Small intestine (tissue), 7 donors: ENCODE results near the gene NPIPB6. TPM values are rescaled to one million over a fixed set of nuclear protein-coding genes. Genes with fewer than 3 reads are reported as not detected.
"Not testable (repeated sequence)": the region's sequence is repeated elsewhere in the genome, so short reads cannot be mapped to it uniquely, and the experiment has no call there.

Experiments
- DNase-seq, 2 donors: peaks; one replicate each; pipeline versions ENCODE4 v3.0.0 to v3.0.0-alpha.2; 2013
- FAIRE-seq: peaks from 2 replicates; lab custom pipeline; 2012; peaks lifted over from hg19 to GRCh38; lab: Jason Lieb, UNC
- H3K27ac ChIP-seq, 3 donors: one replicate each; pipeline ENCODE4 v1.5.1; 2013; ENCODE audit warnings: low read length in 2 of 3, mild to moderate bottlenecking in 2 of 3, control low read depth in 1 of 3, inconsistent platforms in 1 of 3, low read depth in 1 of 3, moderate library complexity in 1 of 3
- H3K27me3 ChIP-seq, 3 donors: one replicate each; pipeline ENCODE4 v1.6.1; 2013; ENCODE audit warnings: low read length in 3 of 3, inconsistent platforms in 1 of 3; ENCODE audit not compliant: control insufficient read depth in 3 of 3, insufficient read depth in 3 of 3
- H3K36me3 ChIP-seq, 3 donors: one replicate each; pipeline ENCODE4 v1.6.1; 2013; ENCODE audit warnings: low read length in 3 of 3, inconsistent platforms in 1 of 3, low read depth in 1 of 3, mild to moderate bottlenecking in 1 of 3, moderate library complexity in 1 of 3; ENCODE audit not compliant: control insufficient read depth in 3 of 3, insufficient read depth in 2 of 3
- H3K4me1 ChIP-seq, 3 donors: one replicate each; pipeline ENCODE4 v1.6.1; 2013; ENCODE audit warnings: low read length in 2 of 3, inconsistent platforms in 1 of 3, low read depth in 1 of 3, mild to moderate bottlenecking in 1 of 3, moderate library complexity in 1 of 3; ENCODE audit not compliant: control insufficient read depth in 3 of 3, insufficient read depth in 2 of 3
- H3K4me3 ChIP-seq, 3 donors: one replicate each; pipeline ENCODE4 v1.5.1; 2013; ENCODE audit warnings: low read length in 3 of 3, control low read depth in 1 of 3, inconsistent platforms in 1 of 3, low read depth in 1 of 3, mild to moderate bottlenecking in 1 of 3, moderate library complexity in 1 of 3
- H3K9me3 ChIP-seq, 2 donors: one replicate each; pipeline ENCODE4 v1.6.1; 2013; ENCODE audit warnings: low read depth in 1 of 2, low read length in 1 of 2; ENCODE audit not compliant: control insufficient read depth in 2 of 2, insufficient read depth in 1 of 2
- WGBS, 3 donors: extraction: QIAGEN DNeasy Blood & Tissue Kit; methylation state at CpG; one replicate each; pipeline ENCODE4 v1.1.7; 2013; 5-methylcytosine and 5-hydroxymethylcytosine counted together
- polyA plus RNA-seq, 4 donors: library from polyadenylated mRNA; stranded (reverse) in 3 of 4; unstranded in 1 of 4; fragments of 200-250 nt in 3 of 4; fragments of 120-200 nt in 1 of 4; gene quantifications; one replicate each; pipeline versions ENCODE4 v1.2.1 to v1.2.3, GENCODE V29; 2013
- donor health status: healthy with polysubstance abuse.
- donor health status: control.
- donor health status: control.
- donor health status: Bipolar disorder and iron deficiency.
- donor health status: healthy.

Gene NPIPB6
- polyA plus RNA-seq, 4 donors: 0.24 to 2.8 (median 0.54) TPM; not detected in 1

GRCh38 chr16:28367926-28368325 is 4.6 kb upstream of the NPIPB6 start:
- DNase-seq: peak in 1 of 2 donors; percentile 0
- H3K27ac ChIP-seq, H3K27me3 ChIP-seq, H3K4me1 ChIP-seq, H3K9me3 ChIP-seq, H3K36me3 ChIP-seq, FAIRE-seq, H3K4me3 ChIP-seq: not testable (repeated sequence)
- 5 to 37% (median 28%) methylated on average over 19 to 26 of the region's 32 CpGs for WGBS, 3 donors

DNA sequence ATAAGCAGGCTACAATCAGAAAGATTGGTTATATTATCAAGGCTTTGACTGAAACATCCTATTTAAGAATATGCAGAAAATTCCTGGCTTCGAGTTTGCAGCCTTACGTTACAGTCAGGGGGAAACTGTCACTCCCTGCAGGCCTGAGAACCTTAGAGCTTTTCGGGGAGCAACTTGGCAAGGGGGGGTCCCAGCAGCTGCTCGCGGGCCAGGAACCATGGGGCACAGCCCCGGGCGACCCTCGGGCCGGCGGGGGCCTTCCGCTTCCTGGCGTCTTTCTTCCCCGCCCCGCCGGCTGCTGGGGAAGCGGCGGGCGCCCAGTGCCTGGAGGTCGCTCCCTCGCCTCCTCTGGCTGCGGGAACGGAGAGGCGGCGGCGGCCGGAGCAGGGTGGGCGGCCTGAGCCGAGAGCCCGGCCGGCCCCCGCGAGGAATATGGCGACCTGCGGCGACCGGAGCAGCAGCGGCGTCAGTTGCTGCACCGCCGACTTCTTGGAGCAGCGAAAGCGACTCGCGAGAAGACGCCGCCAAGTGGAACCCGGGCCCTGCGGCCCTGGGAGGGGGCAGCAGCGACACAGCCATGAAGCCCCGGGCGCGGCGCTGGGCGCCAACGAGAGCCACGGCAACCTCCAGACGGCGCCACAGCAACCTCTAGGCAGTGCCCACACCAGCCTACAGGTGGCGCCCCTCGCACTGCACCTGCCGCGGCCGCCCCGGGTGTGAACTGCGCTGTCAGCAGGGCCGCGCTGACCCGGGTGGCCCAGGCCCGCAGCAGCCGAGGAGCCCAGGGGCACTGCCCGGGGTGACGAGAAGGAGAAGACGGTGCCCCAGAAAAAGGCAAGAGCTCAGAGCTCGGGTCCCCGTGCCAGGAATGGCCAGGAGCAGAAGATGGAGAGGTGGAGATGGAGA is 1.2 kb upstream of the NPIPB6 start:
- not testable (repeated sequence) for DNase-seq, H3K27ac ChIP-seq, H3K36me3 ChIP-seq, H3K4me3 ChIP-seq, H3K9me3 ChIP-seq, H3K4me1 ChIP-seq, H3K27me3 ChIP-seq, FAIRE-seq
- 0 to 2% (median 2%) methylated on average over 8 to 17 of the region's 75 CpGs for WGBS, 3 donors

DNA sequence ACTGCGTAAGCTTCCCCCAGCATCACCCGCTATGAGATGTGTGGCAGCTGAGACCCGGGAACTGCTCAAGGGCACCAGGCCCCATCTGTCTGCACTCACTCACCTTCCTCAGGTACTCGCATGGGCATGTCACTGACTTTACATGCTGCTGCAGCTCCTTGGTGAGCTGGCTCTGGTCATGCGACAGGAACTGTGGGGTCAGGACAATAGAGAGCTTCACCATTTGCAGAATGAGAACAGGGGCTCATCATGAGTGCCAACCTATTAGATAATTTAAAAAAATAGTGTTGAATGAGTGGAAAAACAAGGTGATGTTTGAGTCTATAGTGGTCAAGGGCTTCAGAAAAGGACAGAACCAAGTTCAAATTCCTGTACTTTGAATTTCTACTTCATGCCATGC is 708 bp downstream of the NPIPB6 start:
- WGBS, 3 donors: 79 to 97% (median 90%) methylated on average over 2 of the region's 5 CpGs
- H3K27ac ChIP-seq, H3K27me3 ChIP-seq, H3K4me1 ChIP-seq, DNase-seq, FAIRE-seq, H3K9me3 ChIP-seq, H3K36me3 ChIP-seq, H3K4me3 ChIP-seq: not testable (repeated sequence)

GRCh38 chr16:28338230-28338629 is 25.1 kb downstream of the NPIPB6 start:
- not testable (repeated sequence) for FAIRE-seq, H3K27ac ChIP-seq, DNase-seq

DNA sequence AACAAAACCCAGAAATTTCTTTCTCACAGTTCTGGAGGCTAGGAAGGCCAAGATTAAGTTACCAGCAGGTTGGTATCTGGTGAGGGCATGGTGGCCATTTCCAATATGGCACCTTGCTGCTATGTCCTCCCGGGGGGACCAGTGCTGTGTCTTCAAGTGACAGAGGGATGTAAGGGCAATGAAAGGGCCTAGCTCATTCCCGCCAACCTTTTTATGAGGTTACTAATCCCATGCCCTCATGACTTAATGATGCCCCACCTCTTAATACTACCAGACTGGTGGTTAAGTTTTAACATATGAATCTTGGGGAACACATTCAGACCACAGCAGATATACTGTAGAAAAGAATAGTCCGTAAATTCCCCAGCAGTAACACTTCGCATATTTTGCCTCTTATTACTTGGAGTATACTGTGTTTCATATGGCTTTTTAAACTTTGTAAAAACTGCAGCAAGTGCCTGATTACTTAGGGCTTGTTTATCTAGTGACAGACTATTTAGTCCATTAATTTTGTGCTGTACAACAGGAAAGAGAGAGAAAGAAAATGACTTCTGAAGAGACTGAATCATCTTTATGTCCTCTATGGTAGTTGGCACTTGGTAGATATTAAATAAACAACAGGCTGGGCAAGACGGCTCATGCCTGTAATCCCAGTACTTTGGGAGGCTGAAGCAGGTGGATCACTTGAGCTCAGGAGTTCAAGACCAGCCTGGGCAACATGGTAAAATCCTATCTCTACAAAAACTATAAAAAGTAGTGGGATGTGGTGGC is 26.2 kb downstream of the NPIPB6 start:
- H3K27ac ChIP-seq, H3K9me3 ChIP-seq, H3K27me3 ChIP-seq, DNase-seq, FAIRE-seq, H3K36me3 ChIP-seq, H3K4me1 ChIP-seq, H3K4me3 ChIP-seq: not testable (repeated sequence)
- WGBS, 3 donors: 69 to 79% (median 70%) methylated on average over 4 to 5 of the region's 5 CpGs

More at GRCh38 chr16:28338230-28338629, 25.1 kb downstream of the NPIPB6 start:
- not testable (repeated sequence) for H3K9me3 ChIP-seq, H3K4me1 ChIP-seq, H3K36me3 ChIP-seq, H3K27me3 ChIP-seq, H3K4me3 ChIP-seq
- WGBS, 3 donors: 83 to 95% (median 85%) methylated on average over 4 to 5 of the region's 6 CpGs

GRCh38 chr16:28335678-28336077 is 27.6 kb downstream of the NPIPB6 start:
- H3K9me3 ChIP-seq, FAIRE-seq, H3K27me3 ChIP-seq, H3K36me3 ChIP-seq, H3K27ac ChIP-seq, DNase-seq, H3K4me3 ChIP-seq, H3K4me1 ChIP-seq: not testable (repeated sequence)
- WGBS, 3 donors: 87 to 91% (median 87%) methylated on average over 7 to 8 of the region's 8 CpGs

GRCh38 chr16:28332632-28333031 is 30.7 kb downstream of the NPIPB6 start:
- WGBS, 3 donors: 18 to 55% (median 52%) methylated on average over 4 to 6 of the region's 6 CpGs
- H3K4me1 ChIP-seq, H3K9me3 ChIP-seq, H3K36me3 ChIP-seq, DNase-seq, FAIRE-seq, H3K4me3 ChIP-seq, H3K27ac ChIP-seq, H3K27me3 ChIP-seq: not testable (repeated sequence)

- not testable (repeated sequence) for FAIRE-seq, H3K36me3 ChIP-seq, DNase-seq, H3K4me3 ChIP-seq, H3K9me3 ChIP-seq, H3K4me1 ChIP-seq, H3K27ac ChIP-seq, H3K27me3 ChIP-seq
- 59 to 64% (median 61%) methylated on average over 2 of the region's 2 CpGs for WGBS, 3 donors
Measured at GRCh38 chr16:28330981-28331380, 32.3 kb downstream of the NPIPB6 start.
